HG02588 (cell line): ENCODE results near the gene TMEM120A.

Experiments used
- ATAC-seq: cut with Tn5 transposase; IDR thresholded peaks from one replicate; pipeline ENCODE4 v1.9.1; 2021; ENCODE audit warnings: mild to moderate bottlenecking, moderate library complexity; ENCODE audit not compliant: unreplicated experiment

The TMEM120A gene

DNA sequence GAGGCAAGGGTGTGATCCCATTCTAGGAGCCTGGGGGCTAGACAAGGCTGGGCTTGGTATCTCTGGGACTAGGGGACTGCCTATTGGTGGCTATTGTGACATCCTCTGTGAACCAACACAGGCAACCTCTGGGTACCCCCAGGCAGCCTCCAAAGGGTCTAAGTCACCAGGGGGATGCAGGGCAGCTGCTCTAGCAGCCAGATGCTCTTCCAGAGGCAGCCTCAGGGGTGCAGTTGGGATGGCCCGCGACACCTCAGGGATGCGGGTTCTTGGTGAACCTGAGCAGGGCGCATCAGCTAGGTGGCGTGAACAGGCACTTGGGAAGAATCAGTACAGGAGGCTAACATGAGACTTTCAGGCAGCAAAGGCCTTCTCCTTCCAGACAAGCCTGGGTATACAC lies 1.6 kb upstream of the TMEM120A start:
- ATAC-seq: no peak

GRCh38 chr7:75995052-75995471 lies 667 bp upstream of the TMEM120A start:
- ATAC-seq: no peak

- peak; percentile 8 for ATAC-seq
These were observed 557 bp downstream of the TMEM120A start for GRCh38 chr7:75993689-75994387.

DNA sequence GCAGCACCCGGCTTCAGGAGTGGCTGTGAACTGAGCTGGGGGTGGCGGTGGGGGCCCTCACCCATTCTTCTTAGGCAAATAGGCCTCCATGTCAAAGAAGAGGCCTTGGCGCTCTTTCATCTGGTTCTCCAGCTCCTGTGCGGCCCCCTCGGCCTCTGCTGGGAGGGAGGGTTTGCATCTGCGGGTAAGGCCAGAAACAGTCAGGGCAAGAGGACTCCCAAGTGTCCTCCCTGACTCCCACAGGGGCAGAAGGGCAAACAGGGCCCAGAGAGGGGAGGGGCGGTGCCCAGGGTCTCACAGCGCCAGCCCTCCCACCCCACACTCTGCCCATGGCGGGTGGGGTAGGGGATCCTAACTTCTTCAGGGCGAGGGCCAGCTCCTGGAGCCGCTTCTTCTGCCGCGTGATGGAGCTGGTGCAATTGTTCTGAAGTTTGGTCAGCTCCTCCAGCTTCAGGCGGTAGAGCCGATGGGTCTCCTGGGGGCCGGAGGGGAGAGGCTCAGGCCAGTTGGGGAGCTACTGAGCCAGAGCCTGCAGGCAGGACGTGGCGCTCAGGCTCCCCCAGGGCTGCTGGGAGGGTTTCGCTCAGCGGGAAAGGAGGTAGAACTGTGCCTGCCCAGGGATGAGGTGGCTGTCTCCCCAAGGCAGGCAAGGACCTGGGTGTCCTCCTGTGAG lies 2.2 kb downstream of the TMEM120A start:
- ATAC-seq: no peak

GRCh38 chr7:75991531-75992082 lies 2.8 kb downstream of the TMEM120A start:
- no peak for ATAC-seq

GRCh38 chr7:75989500-75990388 lies 4.7 kb downstream of the TMEM120A start:
- ATAC-seq: no peak

DNA sequence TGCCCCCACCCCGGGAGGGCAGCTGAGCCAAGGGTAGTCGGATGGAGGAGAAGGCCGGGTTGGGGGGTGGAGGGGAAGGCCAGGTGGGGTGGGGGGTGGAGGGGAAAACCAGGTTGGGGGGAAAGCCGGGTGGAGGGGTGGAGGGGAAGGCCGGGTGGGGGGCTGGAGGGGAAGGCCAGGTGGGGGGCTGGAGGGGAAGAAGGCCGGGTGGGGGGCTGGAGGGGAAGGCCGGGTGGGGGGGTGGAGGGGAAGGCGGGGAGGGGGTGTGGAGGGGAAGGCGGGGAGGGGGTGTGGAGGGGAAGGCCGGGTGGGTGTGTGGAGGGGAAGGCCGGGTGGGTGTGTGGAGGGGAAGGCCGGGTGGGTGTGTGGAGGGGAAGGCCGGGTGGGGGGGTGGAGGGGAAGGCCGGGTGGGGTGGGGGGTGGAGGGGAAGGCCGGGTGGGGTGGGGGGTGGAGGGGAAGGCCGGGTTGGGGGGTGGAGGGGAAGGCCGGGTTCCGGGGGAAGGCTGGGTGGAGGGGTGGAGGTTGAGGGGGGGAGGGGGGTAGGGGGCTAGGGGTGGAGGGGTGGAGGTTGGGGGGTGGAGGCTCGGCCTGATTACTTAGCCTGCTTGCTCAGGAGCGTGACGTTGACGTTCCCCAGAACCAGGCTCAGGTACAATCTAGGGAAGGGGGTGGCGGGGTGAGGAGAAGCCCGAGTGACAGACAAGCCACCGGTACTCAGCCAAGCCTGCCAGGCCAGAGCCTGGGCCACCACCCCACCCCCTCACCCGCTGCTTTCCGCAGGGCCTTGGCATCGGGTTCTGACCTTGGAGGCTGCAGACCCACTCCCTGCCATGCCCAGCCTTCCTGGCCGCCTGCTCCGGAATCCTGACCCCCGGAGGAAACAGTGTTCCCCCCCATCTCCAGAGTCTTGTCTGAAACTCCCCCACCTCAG lies 5.6 kb downstream of the TMEM120A start:
- no peak for ATAC-seq

- no peak for ATAC-seq
These were observed 6.4 kb downstream of the TMEM120A start for GRCh38 chr7:75987805-75988567.

DNA sequence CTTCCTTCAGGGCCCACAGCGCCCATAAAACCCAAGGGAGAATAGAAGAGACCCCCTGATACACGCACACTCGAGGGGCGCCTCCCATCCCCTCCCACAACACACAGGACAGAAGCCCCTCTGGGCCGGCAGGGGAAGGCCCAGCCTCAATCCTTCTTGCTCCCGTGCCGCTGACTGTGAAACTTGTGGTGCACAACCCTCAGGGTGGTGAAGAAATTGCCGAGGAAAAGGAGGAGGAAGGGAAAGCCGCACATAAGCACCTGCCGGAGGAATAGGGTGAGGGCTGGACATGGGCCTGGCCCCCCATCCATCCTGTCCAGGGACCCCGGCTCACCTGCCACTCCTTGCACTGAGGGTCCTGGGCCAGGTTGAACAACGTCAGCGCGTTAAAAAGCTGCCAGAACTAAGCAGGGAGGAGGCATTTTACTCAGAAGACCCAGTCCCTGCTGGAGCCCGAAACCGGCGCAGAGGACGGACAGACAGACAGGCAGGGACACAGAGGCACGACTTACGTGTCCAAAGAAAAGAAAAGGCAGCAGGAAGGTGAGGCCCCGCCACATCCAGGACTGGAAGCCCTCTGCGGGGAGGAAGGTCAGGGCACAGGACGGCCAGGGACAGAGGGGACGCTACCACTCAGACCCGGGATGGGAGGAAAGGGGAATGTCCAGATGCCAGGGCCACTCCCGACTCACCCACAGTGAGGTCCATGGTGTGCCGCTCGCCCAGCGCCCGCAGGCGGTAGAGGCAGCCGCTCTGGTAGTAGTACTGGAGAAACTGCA lies 7.2 kb downstream of the TMEM120A start:
- no peak for ATAC-seq

DNA sequence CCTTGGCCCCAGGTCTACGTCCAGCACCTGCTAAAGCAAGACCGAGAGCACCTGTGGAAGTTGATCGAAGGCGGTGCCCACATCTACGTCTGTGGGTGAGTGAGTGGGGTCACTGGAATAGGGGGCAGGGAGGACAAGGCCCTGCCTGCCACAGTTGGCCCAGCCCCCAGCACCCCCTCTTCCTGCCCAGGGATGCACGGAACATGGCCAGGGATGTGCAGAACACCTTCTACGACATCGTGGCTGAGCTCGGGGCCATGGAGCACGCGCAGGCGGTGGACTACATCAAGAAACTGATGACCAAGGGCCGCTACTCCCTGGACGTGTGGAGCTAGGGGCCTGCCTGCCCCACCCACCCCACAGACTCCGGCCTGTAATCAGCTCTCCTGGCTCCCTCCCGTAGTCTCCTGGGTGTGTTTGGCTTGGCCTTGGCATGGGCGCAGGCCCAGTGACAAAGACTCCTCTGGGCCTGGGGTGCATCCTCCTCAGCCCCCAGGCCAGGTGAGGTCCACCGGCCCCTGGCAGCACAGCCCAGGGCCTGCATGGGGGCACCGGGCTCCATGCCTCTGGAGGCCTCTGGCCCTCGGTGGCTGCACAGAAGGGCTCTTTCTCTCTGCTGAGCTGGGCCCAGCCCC lies 8.1 kb downstream of the TMEM120A start:
- no peak for ATAC-seq

GRCh38 chr7:75985518-75986146 lies 8.8 kb downstream of the TMEM120A start:
- ATAC-seq: no peak

- no peak for ATAC-seq
These were observed 9.3 kb downstream of the TMEM120A start for GRCh38 chr7:75985009-75985517.

DNA sequence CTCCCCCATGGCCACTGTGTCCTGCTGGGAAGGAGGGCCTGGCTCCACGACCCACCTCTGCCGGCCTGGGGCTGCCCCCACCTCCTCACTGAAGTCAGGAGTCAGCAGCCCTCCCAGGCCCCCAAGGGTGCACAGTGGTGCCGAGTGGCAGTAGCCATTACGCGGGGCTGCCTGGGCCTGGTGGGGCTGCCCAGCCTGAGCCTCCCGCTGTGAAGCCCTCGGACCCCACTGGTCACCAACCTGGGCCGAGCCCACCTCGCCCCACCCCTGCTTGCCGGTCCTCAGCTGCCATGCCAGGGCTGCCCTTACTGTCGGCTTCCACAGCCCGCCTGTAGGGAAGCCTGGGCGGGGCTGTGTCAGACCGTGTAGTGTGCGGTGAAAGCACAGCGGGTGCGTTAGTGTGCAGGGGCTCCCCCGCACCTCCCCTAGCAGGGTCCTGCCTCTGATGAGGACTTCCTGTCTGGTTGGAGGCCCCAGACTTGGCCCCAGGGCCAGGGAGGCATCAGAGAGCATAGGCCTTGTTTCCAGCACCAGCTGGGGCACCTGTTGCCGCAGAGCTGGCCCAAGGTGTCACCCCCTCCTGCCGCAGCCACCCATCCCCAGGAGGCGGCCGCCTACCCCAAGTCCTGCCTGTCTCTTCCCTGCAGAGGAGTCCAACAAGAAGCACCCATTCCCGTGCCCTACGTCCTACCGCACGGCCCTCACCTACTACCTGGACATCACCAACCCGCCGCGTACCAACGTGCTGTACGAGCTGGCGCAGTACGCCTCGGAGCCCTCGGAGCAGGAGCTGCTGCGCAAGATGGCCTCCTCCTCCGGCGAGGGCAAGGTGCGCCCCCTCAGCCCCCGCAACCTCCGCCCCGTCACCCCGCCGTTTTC lies 10.0 kb downstream of the TMEM120A start:
- no peak for ATAC-seq

DNA sequence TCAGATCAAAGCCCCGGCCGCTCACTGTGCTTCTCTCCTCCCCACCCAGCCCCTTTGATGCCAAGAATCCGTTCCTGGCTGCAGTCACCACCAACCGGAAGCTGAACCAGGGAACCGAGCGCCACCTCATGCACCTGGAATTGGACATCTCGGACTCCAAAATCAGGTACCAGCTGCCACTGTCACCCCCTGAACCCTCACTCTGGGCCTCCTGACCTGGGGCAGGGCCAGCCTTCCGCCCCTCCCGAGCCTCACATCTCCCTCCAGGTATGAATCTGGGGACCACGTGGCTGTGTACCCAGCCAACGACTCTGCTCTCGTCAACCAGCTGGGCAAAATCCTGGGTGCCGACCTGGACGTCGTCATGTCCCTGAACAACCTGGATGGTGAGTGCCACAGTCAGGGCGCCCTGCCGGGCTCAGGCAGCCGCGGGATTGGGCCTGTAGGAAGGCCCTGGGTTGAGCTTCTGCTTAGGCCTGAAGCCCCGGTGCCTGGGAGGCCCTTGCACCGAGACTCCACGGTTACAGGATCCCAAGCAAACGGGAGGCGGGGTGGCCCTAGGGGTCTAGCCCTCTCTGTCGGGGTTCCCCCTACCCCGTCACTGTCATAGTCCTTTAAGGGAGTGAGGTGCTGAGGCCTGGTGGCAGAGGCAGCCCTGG lies 10.8 kb downstream of the TMEM120A start:
- no peak for ATAC-seq

GRCh38 chr7:75982306-75983064 lies 11.9 kb downstream of the TMEM120A start:
- no peak for ATAC-seq
